HG03060 (cell line): ENCODE data around the gene C6orf141.

Experiments
- ATAC-seq: cut with Tn5 transposase; IDR thresholded peaks from one replicate; pipeline ENCODE4 v1.9.1; 2021; ENCODE audit warnings: low read depth, moderate number of reproducible peaks; ENCODE audit not compliant: unreplicated experiment

Gene C6orf141

DNA sequence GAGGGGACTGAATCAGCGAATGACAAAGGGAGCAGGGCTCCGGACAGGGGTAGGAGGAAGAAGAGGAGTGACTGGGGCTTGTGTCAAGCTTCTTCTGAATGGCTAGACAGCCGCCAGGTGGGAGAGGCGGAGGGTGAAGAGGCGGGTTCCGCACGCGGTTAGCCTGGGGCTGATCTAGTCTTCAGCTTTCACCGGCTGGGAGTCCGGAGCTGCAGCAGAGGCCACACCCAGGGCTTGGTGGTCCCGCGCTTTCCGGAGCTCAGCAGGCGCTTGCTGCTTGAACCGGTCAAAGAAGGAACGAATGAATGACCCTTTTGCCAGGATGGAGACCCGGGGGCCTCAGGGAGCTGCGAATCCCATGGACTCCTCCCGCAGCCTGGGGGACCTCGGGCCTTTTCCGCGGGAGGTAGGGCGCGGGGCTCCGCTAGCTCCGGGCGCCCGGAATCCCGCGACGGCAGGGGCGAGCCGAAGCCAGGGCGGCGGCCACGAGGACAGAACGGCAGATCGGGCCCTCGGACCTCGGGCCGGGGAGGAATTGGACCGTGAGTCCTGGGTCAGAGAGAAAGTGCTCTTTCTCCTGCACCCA is at the start of gene C6orf141:
Gene C6orf141 (plus strand): TSS at position 177 of the 586 bp plus-strand sequence. CDS start 125 bp downstream, at position 302.
- ATAC-seq: peak; percentile 45

DNA sequence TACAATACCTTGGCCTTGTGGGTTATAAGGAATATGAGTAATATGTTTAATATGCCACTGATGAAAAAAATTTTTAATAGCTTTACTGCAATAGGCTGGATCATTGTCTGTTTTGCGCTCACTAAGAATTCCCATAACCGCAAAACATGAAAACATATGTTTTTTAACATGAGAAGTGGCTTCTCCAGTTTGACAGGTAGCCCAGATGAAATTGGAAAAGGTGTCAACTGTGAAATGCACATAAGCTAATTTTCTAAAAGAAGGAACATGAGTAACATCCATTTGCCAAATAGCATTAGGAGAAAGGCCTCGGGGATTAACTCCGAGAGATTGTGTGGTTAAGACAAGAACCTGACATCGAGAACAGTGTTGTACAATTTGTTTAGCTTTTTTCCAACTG is 45.8 kb upstream of the C6orf141 start:
- ATAC-seq: no peak

DNA sequence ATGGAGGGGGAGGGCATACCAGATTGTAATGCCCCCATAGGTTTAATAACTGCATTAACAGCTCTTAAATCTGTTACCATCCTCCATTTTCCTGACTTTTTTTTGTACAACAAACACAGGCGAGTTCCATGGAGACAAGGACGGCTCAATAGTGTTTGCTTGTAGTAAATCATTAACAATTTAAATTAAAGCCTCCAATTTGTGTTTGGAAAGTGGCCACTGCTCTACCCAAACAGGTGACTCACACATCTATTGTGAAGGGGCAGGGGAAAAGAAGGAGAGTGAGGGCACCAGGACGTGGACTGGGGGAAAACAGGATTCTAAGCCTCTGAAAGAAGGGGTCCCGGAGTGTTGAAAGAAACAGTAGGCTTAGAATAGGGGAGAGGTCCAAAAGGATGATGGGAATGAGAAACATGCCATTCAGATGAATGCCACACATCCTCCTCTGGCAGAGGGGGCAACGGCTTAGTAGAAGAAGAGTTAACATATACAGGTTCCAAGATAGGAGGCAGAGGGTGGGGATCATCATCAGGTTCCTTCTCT is 43.8 kb upstream of the C6orf141 start:
- ATAC-seq: no peak

DNA sequence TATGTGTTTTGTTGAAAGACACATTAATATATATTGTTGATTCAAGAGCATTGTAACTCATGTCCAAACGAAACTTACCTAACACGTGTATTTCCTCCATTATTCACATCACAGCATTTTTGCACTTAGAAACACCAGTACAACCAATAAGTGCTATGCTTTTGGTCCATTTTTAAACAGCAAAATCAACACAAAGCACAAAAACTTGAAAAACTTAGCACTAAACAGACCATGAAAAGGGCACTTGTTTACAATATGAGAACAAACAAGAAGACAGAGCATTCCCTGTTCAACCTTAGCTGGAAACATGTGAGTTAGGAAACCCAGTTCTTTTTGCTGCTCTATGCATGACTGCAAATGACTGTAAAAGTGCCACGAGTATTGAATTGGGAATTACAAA is 41.1 kb upstream of the C6orf141 start:
- no peak for ATAC-seq

DNA sequence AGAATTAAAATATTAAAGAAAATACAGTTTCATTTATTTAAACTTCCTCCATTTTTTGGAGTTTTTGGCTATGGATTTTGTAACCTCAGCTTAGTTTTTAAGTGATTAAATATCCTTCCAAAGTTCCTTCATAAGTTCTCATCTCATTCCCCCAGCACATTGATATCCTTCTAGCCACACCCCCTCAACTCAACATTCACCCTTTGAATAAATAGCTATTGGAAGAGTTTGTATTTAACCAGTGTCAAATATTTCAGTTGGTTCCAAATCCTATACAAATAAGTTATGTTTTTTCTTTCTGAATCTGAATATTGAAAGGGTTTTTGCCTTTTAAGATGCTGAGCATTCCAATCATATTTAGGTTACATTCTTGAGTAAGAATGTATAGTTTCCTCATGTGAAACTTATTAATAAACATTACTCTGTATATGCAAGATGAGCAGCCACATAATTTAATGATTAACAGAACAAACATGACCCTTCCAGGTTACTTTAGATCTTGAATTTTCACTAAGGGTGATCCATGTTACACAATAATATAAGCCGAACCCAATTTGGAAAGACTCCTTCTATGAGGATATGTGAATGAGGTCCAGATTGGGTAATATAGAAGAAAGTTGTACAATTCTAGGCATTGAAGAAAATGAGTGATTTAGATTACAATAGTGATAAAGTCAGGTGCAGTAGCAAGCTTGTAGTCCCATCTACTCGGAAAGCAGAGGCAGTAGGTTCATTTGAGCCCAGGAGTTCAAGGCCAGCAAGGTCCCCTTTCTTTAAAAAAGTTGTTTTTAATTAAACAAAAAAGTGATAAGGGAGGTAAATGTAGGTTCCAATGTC is 37.1 kb upstream of the C6orf141 start:
- no peak for ATAC-seq

DNA sequence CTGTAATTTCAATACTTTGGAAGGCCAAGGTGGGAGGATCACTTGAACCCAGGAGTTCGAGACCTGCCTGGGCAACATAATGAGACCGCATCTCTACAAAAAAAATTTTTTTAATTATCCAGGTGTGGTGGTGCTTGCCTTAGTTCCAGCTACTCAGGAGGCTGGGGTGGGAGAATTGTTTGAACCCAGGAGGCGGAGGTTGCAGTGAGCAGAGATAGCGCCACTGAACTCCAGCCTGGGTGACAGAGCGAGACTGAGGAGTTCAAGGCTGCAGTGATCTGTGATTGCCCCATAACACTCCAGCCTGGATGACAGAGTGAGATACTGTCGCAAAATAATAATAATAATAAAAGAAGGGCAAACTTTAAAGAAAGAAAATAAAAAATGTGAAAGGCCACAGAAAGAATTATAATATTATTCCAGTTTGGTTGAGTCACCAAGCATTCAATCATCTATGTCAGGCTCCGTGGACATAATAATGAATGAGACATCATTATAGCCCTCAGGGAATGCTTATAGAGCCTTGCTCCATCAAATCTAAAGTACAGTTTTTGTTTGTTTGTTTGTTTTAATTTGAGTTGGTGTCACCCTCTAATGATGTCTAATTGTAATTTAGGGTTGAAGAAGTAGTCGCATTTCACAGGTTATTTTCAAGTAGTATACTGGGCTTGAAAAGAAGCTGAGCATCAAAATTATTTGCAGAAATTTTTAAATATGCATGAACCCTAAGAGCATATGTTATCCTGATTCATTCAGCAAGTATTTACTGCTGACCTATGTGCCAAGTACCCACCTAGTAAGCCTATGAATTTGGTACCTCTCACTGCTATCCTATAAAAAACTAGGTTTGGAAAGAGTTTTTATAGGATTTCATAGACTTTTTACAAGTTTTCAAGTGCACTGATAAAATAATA is 35.6 kb upstream of the C6orf141 start:
- no peak for ATAC-seq

DNA sequence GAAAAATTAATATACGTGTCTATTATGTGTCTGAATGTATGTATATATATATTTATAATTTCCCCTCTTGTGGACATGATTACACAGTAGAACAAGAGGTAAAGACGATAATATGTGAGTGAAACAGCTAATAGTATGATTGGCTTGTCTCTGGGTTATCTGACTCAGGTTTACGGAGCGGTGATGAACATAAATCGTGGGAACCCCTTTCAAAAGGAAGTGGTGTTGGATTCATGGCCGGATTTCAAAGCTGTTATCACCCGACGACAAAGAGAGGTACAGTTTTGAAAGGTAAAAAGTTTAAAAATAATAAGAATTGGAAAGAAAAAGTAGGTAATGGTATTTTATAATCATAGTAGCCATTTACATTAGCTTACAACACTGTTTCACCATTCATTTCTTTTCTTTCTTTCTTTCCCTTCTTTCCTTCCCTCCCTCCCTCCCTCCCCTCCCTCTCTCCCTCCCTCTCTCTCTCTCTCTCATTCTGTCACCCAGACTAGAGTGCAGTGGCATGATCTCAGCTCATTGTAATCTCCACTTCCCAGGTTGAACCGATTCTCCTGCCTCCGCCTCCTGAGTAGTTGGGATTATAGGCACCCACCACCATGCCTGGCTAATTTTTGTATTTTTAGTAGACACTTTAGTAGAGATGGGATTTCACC is 34.9 kb upstream of the C6orf141 start:
- no peak for ATAC-seq

DNA sequence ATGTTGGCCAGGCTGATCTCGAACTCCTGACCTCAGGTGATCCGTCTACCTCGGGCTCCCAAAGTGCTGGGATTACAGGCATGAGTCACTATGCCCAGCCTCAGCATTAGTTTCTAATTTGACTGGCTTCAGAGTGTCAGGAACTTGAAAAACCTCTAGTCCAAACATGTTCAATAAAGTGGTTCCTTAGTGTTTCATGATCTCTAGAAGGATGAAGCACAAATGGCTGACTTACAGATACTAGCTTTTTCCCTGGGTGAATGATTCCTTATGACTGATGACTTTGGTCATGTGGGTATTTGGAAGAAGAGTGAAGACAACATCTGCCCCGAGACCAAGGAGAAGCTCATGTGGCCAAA is 34.3 kb upstream of the C6orf141 start:
- ATAC-seq: no peak

DNA sequence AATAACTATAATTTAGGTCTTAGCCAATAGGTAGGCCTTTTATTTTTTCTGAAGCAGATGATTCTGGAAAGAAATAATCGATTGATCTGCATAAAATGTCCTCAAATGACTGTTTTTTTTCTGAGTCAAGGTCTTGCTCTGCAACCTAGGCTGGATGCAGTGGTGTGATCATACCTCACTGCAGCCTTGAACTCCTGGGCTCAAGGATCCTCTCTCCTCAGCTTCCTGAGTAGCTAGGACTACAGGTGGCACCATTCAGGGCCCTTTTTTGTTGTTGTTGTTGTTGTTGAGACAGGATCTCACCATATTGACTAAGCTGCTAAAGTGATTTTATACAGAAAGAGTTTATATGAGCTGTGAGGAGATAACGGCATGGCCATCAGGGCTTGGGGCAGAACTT is 32.5 kb upstream of the C6orf141 start:
- no peak for ATAC-seq

DNA sequence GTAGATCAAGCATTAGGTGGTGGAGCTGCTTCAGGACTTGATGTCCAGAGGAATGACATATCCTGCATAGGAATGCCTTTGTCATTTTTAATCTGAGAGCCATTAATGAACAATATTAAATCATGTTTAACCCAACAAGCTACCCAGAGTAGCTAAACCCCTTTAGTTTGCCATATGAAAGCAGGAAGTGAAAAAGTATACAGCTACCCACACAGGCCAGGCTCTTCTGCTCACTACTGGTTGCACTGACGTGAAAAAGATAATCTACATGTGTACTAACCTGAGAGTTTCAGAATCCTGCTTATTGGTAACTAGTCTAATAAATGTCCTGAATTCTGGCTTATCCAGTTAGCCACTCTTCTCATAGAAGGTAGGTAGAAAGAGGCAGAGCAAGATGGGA is 30.8 kb upstream of the C6orf141 start:
- peak; percentile 78 for ATAC-seq

DNA sequence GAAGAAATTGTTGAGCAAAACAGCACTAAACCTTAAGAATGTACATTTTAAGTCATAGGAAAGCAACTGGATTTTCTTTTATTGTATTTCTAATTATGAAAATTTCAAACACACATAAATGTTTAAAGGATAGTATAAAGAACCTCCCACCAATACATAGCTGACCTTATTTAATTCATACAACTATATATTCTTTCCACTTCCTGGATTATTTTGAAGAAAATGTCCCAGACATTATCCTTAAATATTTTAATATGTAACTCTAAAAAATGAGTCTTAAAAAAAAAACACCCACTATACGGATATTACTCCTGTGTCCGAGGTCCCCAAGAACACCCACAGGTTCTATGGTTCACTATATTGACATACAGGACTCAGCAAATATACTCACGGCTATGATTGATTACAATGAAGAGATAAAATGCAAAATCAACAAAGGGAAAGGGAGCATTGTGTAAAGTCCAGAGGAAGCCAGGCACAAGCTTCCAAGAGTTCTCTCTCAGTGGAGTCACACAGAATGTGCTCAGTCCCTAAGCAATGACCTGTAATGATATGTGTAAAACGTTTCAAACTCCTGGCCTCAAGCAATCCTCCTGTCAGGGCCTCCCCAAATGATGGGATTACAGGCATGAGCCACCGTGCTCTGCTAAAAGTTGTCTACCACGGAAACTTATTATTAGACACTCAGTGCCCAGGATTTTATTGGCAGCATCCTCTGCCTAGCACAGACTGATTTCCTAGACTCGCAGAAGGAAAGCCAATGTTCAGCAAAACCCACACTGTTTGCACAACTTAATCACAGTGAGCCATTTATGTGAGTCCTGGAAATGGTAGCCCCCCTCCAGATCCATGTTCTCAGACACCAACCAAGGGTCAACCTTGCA is 27.5 kb upstream of the C6orf141 start:
- ATAC-seq: no peak

DNA sequence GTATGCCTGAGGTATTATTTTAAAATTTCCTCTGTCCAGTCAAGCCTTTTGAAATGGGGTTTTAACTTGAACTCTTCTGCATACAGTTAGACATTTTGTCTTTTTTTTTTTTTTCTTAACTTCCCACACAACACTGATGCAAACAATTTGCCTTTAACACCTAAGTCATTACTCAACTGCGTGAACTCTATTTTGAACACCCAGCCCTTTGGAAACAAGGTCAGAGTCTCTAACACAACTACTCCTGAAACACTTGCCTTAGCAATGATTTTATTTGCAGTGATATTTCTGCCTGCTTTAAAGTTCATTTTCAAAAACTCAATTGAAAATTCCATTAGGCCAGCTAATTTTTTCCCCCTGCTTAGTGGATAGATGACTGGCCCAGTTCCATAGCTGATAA is 26.6 kb upstream of the C6orf141 start:
- no peak for ATAC-seq

DNA sequence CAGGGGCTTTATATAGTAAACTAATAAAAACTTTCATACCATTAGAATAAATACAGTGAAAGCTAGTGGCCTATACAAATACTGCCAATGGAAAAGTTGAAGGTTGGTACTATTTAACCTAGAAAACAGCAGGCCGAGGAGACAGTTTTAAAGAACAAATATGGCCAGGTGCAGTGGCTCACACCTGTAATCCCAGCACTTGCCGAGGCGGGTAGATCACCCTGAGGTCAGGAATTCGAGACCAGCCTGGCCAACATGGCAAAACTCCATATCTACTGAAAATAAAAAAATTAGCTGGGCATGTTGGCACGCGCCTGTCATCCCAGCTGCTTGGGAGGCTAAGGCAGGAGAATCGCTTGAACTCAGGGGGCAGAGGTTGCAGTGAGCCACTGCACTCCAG is 25.9 kb upstream of the C6orf141 start:
- no peak for ATAC-seq

DNA sequence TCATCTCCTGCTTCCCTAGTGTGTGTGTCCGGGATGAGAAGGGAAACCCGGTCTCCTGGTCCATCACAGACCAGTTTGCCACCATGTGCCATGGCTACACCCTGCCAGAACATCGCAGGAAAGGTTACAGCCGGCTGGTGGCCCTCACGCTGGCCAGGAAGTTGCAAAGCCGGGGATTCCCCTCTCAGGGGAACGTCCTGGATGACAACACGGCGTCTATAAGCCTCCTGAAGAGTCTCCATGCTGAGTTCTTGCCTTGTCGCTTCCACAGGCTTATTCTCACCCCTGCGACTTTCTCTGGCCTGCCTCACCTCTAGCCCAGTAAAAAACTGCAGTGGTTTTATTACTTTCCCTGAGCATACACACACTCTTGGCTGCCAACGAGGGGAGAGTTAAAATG is 23.9 kb upstream of the C6orf141 start:
- no peak for ATAC-seq

DNA sequence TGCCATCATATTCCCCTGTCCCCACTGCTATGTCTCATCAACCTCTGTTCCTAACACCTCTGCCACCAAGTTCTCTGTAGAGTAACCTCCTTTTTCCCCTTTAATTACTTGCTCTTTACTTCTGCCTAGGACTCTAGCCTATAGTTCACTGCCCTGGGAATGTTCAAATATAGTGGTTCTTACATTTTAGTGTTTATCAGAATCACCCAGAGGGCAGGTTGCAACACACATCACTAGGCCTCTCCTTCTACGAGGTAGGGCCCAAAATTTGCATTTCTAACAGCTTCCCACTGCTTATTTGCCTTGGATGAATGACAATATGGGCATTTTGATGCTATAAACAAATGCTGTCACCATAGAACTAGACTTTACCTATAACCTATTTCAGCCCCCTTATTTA is 23.1 kb upstream of the C6orf141 start:
- ATAC-seq: no peak

DNA sequence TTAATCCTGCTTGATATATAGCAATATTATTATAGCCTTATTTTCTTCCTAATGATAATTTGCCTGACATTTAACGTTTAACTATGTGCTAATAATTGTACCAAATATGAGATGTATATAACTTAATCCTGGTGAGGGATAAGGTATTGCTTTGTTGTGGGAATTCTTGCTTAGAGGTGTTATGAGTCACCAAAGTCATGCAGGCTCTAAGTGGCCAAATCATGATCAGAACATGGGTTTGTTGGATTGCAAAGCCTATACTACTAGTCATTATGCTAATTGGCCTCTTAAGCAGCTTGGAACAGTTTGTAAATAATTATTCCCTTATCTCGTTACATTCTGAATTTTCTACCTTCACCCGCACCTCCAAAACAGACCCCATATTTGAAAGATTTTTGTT is 21.9 kb upstream of the C6orf141 start:
- no peak for ATAC-seq

DNA sequence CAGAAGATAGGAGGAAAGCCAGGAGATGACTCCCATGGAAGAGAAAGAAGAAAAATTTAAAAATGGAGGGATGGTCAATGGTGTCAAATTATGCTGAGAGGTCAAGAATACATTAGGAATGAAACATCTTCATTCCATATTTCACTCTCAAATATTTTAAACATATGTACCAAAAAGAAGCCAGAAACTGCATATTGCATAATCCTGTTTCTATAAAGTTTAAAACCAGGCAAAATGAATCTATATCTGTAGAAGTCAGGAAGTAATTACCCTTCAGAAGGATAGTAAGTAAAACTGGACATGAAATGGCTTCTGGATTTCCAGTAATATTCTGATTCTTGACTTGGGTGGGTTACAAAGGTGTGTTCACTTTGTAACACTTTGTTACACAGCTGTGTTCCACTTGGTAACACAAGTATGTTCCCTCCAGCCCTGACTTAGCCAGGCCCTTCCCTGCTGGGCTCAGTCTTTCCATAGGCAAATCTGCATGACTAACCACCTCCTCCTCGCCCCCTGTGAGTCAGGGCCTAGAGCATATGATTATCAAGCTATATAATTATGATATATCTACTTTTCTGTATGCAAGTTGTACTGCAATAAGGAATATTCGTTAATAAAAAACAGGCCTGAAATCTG is 20.2 kb upstream of the C6orf141 start:
- no peak for ATAC-seq

DNA sequence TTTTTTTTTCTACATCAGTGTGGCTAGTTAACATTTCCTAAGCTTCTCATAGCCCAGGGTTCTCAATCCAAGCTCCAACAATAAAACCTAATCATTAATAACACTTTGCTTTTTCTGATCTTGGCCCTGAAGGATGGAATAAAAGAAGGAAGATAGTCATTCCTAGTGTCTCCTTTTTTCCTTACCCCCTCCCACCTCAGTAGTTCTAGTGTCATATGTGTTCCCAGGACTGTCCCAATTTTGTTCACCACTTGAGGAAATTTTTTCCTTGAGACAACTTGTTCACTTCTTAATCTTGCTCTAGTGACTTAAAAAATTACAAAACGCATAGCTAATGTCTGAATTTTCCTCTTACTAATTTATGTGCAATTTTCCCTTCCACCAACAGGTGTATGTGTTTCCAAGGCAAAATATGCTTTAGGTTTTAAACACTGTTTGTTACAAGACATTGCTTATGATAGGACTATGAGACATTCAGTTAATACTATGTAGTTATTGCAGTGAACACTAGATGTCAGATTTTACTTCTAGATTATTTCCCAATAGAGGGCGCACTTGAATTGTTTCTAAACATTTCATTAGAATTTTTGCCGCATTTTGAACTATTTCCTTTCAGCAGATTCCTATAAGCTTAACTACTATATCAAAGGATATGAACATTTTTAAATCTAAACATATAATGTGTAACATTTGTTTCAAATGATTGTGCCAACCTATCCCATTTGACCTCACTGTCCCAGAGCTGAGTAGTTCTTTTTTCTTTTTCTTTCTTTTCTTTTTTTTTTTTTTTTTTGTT is 18.5 kb upstream of the C6orf141 start:
- ATAC-seq: peak; percentile 97
